Activated naive CD8-positive, alpha-beta T cell treated with anti-CD3 and anti-CD28 coated beads, Interleukin-2, amount 50 U/mL, for 24 hours (primary cell): ENCODE data around the gene GAPDHS.
A peak's percentile ranks its signal among the peaks of the same experiment; 100 is the strongest.

Source experiments
- ATAC-seq: fragments of 150-1000 bp; cut with Tn5 transposase; one replicate; pipeline ENCODE4 v1.10.0; 2021
- DNase-seq: peaks from one replicate; pipeline ENCODE4 v3.0.0; 2021
- H3K27ac Mint-ChIP-seq: one replicate; pipeline ENCODE4 v1.8.0; 2021; ENCODE audit warnings: mild to moderate bottlenecking, mixed read lengths
- H3K27me3 Mint-ChIP-seq: one replicate; pipeline ENCODE4 v1.8.0; 2021; ENCODE audit warnings: mixed read lengths
- H3K36me3 Mint-ChIP-seq: one replicate; pipeline ENCODE4 v1.8.0; 2021; ENCODE audit warnings: low read depth, mixed read lengths
- H3K4me1 Mint-ChIP-seq: one replicate; pipeline ENCODE4 v1.8.0; 2021; ENCODE audit warnings: mixed read lengths
- H3K4me3 Mint-ChIP-seq: one replicate; pipeline ENCODE4 v1.8.0; 2021; ENCODE audit warnings: mild to moderate bottlenecking, moderate library complexity, mixed read lengths
- H3K9me3 Mint-ChIP-seq: one replicate; pipeline ENCODE4 v1.8.0; 2021; ENCODE audit warnings: mixed read lengths

Gene GAPDHS

DNA sequence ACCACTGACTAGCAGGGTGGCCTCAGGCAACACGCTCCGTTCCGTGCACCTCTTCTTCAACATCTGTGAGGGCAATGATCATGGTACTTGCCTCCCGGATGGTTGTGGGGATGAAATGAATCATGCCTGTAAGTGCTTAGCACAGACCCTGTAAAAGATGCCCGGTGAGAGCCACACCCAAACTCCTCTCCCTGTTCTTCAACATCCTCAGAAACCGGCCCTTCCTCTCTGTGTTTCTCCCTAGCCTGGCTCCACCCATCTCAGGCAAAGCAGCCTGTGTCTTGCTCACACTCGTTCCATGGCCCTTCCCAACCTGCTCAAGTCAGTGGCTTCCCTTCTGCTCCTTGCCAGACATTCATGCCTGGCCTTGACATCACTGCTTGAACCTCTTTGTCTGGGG is 14.0 kb upstream of the GAPDHS start:
- Mint-ChIP-seq H3K27ac (no peak overlapping the region), H3K9me3 (no peaks in the 10 kb centered on the region), H3K27me3 (peaks cover 11% of the 10 kb centered on the region), H3K4me1 (no peaks in the 10 kb centered on the region), H3K4me3 (no peak overlapping the region), H3K36me3 (no peaks in the 10 kb centered on the region)
- no peak for ATAC-seq
- DNase-seq: no peak

DNA sequence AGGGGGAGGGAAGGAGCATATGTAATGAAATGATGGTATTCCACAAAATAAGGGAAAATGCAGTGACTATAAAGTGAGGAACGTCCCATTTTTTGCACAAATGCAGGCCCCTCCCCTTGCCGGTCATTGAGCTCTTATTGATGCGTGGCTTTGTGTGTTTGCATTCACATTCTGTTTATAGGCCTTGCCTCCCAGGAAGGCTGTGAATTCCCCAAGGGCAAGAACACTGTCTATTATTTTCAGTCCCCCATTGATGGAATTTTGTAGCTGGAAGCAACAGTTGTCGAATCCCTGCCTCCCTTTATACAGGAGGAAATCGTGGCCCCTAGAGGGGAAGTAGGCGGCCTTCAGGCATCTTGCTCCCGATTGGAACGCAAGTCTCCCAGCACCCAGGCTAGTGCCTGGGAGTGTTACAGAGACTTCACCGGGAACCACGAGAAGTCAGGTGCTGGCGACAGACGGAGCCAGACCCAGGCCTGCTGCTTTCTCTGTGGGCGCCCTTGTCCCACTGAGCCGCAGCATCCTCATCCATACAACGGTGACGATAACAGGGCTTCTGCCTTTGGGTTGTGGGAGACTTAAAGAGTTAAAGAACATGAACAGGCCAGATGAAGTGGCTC is 12.0 kb upstream of the GAPDHS start:
- H3K27ac Mint-ChIP-seq: no peak overlapping the region
- H3K36me3 Mint-ChIP-seq: no peaks in the 10 kb centered on the region
- peaks cover 9% of the 10 kb centered on the region for H3K27me3 Mint-ChIP-seq
- ATAC-seq (no peak), DNase-seq (no peak)
- no peaks in the 10 kb centered on the region for H3K9me3 Mint-ChIP-seq
- no peaks in the 10 kb centered on the region for H3K4me1 Mint-ChIP-seq
- no peak overlapping the region for H3K4me3 Mint-ChIP-seq

DNA sequence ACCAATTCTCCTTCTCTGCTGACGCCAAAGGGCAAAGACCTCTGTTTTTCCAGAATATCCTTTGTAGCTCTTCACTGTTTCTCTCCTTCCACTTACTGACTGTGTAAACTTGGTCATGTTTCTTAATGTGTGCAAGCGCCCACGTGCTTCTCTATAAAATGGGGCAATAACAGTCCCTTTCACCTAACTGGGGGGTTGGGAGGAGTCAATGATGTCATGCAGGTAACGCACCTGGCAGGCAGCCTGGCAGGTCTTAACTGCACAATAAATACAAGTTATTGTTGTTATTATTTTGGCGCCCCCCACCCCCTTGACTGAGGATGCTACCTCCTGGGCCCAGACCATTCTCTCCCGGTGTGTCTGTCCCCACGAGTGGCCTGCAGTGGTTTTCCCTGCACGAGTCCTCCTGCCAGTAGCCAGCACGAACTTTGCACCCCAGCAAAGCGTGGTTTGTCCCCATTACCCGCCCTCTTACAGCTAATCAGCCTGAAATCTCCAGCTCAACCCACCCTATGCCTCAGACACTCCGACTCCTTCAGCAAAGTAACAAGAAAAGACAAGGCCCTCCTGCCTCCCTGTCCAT is 10.4 kb upstream of the GAPDHS start:
- no peak for DNase-seq
- Mint-ChIP-seq H3K36me3 (no peaks in the 10 kb centered on the region), H3K27ac (no peak overlapping the region), H3K9me3 (no peaks in the 10 kb centered on the region), H3K4me1 (no peaks in the 10 kb centered on the region), H3K27me3 (peaks cover 10% of the 10 kb centered on the region), H3K4me3 (no peak overlapping the region)
- no peak for ATAC-seq

DNA sequence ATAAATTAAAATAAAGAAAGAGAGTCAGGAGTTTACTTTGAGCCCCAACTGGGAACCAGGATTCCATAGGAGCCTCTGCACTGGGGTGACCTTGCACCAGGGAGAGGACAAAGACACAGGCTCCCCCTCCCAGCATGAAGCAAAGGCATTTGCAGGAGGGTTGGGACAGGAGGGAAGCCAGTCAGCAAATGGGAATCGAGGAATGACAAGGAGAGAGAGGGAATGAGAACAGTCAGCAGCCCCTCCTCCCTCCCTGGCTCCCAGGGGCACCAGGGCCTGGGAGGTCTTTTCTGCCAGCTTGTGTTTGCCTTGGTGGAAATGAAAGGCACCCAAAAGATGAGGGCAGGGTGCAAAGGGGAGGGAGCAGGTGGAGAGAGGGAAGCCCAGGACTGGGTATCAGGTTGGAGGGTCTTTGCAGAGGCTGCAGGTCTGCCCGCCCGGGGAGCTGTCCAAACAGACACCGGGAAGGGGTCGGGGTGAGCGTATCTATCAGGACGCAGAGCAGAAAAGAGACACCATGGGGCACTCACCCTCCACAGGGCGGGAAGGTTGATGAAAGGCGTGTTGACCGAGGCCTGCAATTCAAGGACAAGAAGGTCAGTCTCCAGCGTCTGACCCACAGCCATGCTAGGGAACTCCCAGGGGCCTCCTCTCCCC is 8.9 kb upstream of the GAPDHS start:
- ATAC-seq (no peak), DNase-seq (no peak)
- Mint-ChIP-seq H3K27ac (no peak overlapping the region), H3K36me3 (no peaks in the 10 kb centered on the region), H3K4me3 (no peak overlapping the region), H3K27me3 (peaks cover 21% of the 10 kb centered on the region), H3K4me1 (no peaks in the 10 kb centered on the region), H3K9me3 (no peaks in the 10 kb centered on the region)

DNA sequence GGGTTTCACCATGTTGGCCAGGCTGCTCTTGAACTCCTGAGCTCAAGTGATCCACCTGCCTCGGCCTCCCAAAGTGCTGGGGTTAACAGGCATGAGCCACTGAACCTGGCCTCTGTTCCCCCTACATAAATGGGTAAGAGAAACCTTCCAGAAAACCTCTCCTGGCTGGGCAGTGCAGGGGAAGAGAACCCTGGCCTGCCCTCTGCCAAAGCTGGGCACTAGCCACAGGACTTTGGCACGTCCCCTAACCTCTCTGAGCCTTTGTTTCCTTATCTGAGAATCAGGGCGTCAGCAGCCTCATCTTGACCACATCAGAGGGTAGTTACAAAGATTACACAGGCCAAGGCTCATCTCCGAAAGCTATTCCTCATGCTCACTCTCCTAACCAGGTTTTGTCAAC is 7.4 kb upstream of the GAPDHS start:
- no peaks in the 10 kb centered on the region for H3K9me3 Mint-ChIP-seq
- H3K27me3 Mint-ChIP-seq: peaks cover 18% of the 10 kb centered on the region
- no peak for ATAC-seq
- H3K36me3 Mint-ChIP-seq: no peaks in the 10 kb centered on the region
- H3K27ac Mint-ChIP-seq: no peak overlapping the region
- no peaks in the 10 kb centered on the region for H3K4me1 Mint-ChIP-seq
- H3K4me3 Mint-ChIP-seq: no peak overlapping the region
- DNase-seq: no peak

DNA sequence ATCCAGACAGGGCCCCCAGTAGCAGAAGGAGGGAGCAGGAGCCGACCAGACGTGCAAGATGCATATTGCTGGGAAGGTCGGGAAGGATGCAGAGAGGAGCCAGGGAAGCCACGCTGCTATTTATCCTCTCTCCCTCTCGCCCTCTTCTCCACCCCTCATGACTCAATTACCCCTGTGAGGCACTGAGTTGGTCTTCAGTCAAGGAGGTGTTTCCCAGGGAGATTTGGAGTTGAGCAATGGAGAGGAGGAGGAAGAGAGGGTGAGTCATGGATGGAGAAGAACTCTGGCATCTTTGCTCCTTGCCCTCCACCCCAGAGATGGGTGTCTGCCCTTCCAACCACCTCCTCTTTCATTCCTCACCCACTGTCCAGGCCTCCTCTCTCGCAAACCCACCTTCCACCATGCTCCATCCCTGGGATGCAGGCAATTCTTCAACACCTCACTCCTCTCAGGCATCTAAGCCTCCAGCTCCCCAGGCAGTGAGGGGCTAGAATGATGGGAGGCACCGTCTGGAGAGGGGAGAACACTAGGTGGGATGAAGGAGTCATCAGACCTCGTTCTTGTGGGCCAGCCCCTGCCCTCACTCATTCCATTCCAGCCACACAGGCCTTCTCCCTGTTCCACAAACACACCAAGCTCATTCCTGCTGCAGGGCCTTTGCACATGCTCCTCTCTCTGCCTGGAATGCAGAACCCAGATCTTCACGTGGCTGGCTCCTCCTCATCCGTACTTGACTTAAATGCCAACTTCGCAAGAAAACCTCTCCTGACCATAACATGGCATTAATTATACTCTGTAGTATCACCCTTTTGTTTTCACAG is 4.8 kb upstream of the GAPDHS start, which contains the start of gene SBSN:
Gene SBSN, minus strand, starts transcription at position 94 of the 821 bp plus-strand sequence. Its CDS starts 30 bp downstream, at position 64.
- Mint-ChIP-seq H3K4me3 (no peak within 1 kb of the TSS), H3K27ac (no peak within 1 kb of the TSS), H3K27me3 (peaks cover 25% of the 10 kb centered on the region), H3K4me1 (peaks cover 5% of the 10 kb centered on the region), H3K9me3 (no peaks in the 10 kb centered on the region), H3K36me3 (no peaks in the 10 kb centered on the region)
- ATAC-seq: no peak
- DNase-seq: no peak

DNA sequence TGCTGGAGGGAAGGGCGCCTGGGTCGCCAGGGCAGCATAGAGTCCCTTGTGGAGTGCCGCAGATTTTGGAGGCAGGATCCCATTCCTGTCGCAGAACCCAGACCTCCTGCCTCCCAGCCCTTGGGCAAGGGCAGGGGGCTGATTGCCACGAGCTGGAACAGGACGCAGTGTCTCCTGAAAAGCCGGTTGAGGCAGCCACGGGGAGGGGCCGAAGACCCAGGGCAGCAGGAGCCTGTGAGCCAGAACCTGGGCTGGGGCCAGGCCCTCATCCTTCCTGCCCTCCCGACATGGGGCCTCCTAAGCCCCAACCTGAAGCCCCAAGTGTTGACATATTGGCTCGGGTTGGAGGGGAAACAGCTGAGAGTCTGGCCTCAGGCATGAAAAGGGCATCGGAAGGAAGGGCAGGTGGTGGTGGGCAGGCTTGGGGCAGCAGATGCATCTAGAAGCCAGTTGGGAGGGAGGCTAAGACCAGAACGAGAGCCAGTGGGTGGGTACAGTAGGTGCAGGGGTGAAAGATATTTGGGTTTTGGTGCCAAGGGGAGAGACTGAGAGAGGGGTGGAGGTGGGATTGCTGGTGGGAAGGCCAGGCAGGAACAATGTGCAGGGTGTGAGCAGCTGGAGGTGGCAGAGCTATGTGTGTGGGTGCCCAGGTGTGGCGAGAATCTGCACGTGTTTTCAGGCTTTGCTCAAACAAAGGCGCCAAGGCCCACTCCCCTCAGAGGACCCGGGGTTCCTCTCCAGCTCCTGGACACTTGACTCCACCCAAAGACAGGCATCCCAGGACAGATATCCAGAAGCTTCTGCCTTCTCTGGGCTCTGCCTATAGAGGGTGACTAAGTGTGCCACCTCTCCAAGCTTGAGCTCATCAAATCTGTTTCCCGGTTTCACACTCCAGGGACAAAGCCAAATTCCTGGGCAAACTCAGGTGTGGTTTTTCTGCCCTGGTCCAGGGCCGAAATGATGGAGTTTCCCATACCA is 3.7 kb upstream of the GAPDHS start:
- ATAC-seq (no peak), DNase-seq (no peak)
- Mint-ChIP-seq H3K4me1 (peaks cover 13% of the 10 kb centered on the region), H3K9me3 (no peaks in the 10 kb centered on the region), H3K4me3 (no peak overlapping the region), H3K36me3 (no peaks in the 10 kb centered on the region), H3K27me3 (peaks cover 28% of the 10 kb centered on the region), H3K27ac (no peak overlapping the region)

DNA sequence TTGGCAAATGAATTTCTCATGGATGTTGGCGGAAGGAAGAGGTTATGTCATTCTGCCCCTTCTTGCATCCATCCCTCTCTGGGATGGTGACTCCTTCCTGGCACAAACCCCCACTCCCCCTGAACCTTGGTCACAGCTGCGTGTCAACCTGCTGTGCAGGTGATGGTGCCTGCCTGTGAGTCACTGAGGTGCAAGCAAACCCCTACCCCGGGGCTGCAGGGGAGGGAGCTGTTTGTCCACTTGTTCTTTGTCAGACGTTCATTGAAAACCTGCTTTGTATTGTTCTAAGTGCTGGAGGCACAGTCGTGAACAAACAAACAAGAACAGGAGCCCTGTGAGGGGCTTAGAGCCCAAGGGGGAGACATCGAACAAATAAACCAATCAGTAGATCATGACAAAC is 2.0 kb upstream of the GAPDHS start:
- DNase-seq (no peak), ATAC-seq (no peak)
- Mint-ChIP-seq H3K4me3 (no peak overlapping the region), H3K36me3 (no peaks in the 10 kb centered on the region), H3K4me1 (peaks cover 13% of the 10 kb centered on the region), H3K9me3 (no peaks in the 10 kb centered on the region), H3K27me3 (peaks cover 28% of the 10 kb centered on the region), H3K27ac (no peak overlapping the region)

DNA sequence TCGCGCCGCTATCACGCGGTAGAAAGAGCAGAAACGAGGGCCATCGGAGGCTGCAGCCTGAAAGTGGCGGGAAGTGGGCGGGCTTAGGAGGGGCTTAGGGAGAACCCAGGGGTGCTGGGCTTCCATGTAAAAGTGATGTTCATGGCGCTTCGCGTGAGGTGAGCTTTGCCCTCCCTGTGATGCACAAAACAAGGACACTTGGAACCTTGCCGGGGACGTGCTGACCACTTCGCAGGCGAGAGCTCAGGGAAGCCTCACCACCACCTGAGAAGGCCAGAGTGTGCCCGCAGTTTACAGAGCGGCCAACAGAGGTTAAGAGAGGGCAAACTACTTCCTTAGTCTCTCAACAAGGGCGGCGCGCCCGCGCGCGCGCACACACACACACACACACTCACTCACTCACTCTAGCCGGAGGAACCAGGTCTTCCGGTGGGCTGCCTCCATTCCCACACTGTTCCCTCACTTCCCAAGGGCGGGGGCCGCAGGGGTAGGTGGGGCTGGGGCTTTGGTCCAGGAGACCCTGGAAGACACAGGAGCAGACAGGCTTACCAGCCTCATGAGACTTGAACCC is 651 bp downstream of the GAPDHS start:
- H3K36me3 Mint-ChIP-seq: no peaks in the 10 kb centered on the region
- peak; percentile 31 for DNase-seq
- peak; percentile 64 for ATAC-seq
- H3K4me3 Mint-ChIP-seq: peak overlapping the region; percentile 46
- H3K4me1 Mint-ChIP-seq: peaks cover 13% of the 10 kb centered on the region
- H3K27ac Mint-ChIP-seq: no peak overlapping the region
- H3K9me3 Mint-ChIP-seq: no peaks in the 10 kb centered on the region
- H3K27me3 Mint-ChIP-seq: peaks cover 15% of the 10 kb centered on the region

DNA sequence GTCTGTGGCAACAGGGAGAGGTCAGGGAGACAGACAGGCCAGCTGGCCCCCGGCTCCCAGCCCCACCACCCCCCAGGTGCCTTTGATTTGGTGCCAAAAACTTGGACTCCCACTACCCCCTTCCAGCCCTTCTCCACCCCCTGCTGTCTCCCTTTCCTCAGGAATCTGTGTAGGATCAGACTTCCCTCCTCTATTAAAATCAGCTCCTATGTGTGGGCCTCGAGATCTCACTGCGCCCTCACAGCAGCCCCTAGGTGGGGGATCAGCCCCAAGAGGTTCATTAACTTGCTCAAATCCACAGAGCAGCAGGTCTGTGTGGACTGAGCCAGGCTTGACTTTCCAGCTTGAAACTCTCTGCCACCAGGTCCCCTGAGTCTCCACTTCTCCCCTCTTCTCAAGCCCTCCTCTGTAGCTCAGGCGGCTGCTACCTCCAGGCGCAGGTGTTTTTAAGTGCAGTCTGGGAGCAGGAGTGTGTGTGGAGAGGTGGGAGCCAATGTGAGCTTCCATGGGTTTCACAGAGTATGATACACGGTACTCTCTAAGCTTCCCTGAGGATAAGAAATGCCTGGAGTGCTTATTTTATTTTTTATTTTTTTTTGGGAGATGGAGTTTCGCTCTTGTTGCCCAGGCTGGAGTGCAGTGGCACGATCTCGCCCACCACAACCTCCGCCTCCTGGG is 1.7 kb downstream of the GAPDHS start:
- Mint-ChIP-seq H3K27ac (no peak overlapping the region), H3K36me3 (no peaks in the 10 kb centered on the region), H3K27me3 (peaks cover 12% of the 10 kb centered on the region), H3K4me3 (no peak overlapping the region), H3K9me3 (no peaks in the 10 kb centered on the region), H3K4me1 (peaks cover 13% of the 10 kb centered on the region)
- DNase-seq (no peak), ATAC-seq (peak; percentile 27)

DNA sequence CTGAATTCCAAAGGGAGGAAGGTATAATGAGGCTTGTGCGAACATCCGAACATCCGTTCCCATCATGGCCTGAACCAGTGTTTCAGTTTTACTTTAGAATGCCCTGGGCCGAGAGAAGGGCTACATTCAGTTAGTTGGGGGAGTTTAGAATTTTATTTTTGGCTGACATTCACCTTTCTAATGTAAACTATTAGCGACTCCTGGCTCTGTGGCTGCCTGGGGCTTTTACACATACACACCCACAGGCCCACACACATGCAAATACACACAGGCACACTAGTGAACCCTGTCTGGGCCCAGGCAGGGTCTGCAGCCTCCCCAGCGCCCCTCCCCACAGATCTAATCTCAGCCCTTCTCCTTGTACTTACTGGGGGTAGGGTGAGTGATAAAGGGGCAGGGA is 6.1 kb downstream of the GAPDHS start:
- Mint-ChIP-seq H3K27ac (no peak overlapping the region), H3K36me3 (peaks cover 7% of the 10 kb centered on the region), H3K27me3 (no peaks in the 10 kb centered on the region), H3K4me1 (peaks cover 11% of the 10 kb centered on the region), H3K4me3 (no peak overlapping the region), H3K9me3 (no peaks in the 10 kb centered on the region)
- ATAC-seq (no peak), DNase-seq (no peak)

DNA sequence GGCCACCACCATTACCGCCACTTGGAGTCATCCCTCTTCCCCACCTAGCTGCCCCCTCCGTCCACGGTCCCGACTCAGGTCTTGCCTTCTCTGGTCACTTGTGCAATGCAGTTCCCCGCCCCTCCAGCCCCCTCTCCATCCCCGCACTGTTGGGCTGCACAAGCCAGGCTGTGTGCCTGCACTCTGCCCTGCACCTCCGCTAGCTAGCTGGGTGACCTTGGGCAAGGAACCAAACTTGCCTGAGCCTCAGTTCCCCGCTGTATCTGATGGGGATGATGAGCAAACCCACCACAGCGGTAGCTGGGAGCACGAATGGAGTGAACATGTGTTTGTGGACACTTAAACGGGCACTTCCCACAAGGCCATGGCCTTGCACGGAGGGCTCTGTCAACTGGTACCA is 6.6 kb downstream of the GAPDHS start:
- no peaks in the 10 kb centered on the region for H3K27me3 Mint-ChIP-seq
- ATAC-seq: no peak
- peaks cover 16% of the 10 kb centered on the region for H3K4me1 Mint-ChIP-seq
- H3K36me3 Mint-ChIP-seq: peaks cover 9% of the 10 kb centered on the region
- H3K4me3 Mint-ChIP-seq: no peak overlapping the region
- no peak for DNase-seq
- H3K9me3 Mint-ChIP-seq: no peaks in the 10 kb centered on the region
- no peak overlapping the region for H3K27ac Mint-ChIP-seq

DNA sequence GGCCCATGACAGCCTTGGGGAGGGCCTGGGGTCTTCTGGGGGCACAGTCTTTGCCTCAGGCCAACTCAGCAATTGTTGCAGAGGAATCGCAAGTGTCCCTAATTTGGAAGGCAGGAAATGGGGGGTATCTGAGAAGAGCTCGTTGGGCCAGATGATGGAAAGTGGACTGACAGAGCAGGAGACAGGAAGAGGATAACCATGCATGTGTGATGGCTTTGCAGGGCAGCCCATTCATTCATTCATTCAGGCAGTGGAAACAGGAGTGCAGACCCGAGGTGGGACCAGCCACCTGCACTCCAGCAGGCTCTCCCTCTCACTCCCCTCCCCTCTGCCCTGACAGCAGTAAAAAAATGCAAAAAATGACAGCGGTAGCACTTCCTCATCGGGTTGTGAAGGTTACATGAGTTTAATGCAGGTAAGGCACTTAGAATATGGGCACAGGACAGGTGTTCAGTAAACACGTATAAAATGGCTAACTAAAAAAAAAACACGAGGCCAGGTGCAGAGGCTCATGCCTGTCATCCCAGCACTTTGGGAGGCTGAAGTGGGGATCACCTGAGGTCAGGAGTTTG is 7.2 kb downstream of the GAPDHS start:
- Mint-ChIP-seq H3K4me3 (no peak overlapping the region), H3K27me3 (no peaks in the 10 kb centered on the region), H3K36me3 (peaks cover 9% of the 10 kb centered on the region), H3K9me3 (no peaks in the 10 kb centered on the region), H3K27ac (no peak overlapping the region), H3K4me1 (peaks cover 17% of the 10 kb centered on the region)
- ATAC-seq (no peak), DNase-seq (no peak)
